ENCODE results near the gene FBXO31. TPM values are rescaled to one million over a fixed set of nuclear protein-coding genes. Genes with fewer than 3 reads are reported as not detected.

The FBXO31 gene
- total RNA-seq, 1 donor from 2014 or later, result 21.6 TPM

- H3K4me1 Mint-ChIP-seq (ENCODE audit: low read depth), result no peaks in the 10 kb centered on the region
- no peak for DNase-seq (ENCODE audit: low spot score, unreplicated experiment)
- H3K27ac Mint-ChIP-seq, result no peak overlapping the region
- H3K36me3 Mint-ChIP-seq (ENCODE audit: insufficient read depth), result peaks cover 8% of the 10 kb centered on the region
- no peaks in the 10 kb centered on the region for H3K27me3 Mint-ChIP-seq
- TF ChIP-seq, protein P1, sequence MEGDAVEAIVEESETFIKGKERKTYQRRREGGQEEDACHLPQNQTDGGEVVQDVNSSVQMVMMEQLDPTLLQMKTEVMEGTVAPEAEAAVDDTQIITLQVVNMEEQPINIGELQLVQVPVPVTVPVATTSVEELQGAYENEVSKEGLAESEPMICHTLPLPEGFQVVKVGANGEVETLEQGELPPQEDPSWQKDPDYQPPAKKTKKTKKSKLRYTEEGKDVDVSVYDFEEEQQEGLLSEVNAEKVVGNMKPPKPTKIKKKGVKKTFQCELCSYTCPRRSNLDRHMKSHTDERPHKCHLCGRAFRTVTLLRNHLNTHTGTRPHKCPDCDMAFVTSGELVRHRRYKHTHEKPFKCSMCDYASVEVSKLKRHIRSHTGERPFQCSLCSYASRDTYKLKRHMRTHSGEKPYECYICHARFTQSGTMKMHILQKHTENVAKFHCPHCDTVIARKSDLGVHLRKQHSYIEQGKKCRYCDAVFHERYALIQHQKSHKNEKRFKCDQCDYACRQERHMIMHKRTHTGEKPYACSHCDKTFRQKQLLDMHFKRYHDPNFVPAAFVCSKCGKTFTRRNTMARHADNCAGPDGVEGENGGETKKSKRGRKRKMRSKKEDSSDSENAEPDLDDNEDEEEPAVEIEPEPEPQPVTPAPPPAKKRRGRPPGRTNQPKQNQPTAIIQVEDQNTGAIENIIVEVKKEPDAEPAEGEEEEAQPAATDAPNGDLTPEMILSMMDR (IDR thresholded peaks at IDR 0.05; ENCODE audit: unreplicated experiment), result no peak
- no peak overlapping the region for H3K4me3 Mint-ChIP-seq (ENCODE audit: low read depth)
- H3K9me3 Mint-ChIP-seq (ENCODE audit: low read depth), result no peaks in the 10 kb centered on the region
Observed at GRCh38 chr16:87338155-87338765, 45.3 kb downstream of the FBXO31 start.

- TF ChIP-seq, protein P1 (IDR thresholded peaks at IDR 0.05; ENCODE audit: unreplicated experiment), result no peak
- H3K27me3 Mint-ChIP-seq, result no peaks in the 10 kb centered on the region
- H3K4me3 Mint-ChIP-seq (ENCODE audit: low read depth), result no peak overlapping the region
- peaks cover 6% of the 10 kb centered on the region for H3K36me3 Mint-ChIP-seq (ENCODE audit: insufficient read depth)
- DNase-seq (ENCODE audit: low spot score, unreplicated experiment), result no peak
- H3K9me3 Mint-ChIP-seq (ENCODE audit: low read depth), result no peaks in the 10 kb centered on the region
- H3K4me1 Mint-ChIP-seq (ENCODE audit: low read depth), result no peaks in the 10 kb centered on the region
- H3K27ac Mint-ChIP-seq, result no peak overlapping the region
Observed at GRCh38 chr16:87337262-87337771, 46.3 kb downstream of the FBXO31 start.

- H3K9me3 Mint-ChIP-seq (ENCODE audit: low read depth), result no peaks in the 10 kb centered on the region
- DNase-seq (ENCODE audit: low spot score, unreplicated experiment), result no peak
- no peak overlapping the region for H3K27ac Mint-ChIP-seq
- no peaks in the 10 kb centered on the region for H3K27me3 Mint-ChIP-seq
- TF ChIP-seq, protein P1 (IDR thresholded peaks at IDR 0.05; ENCODE audit: unreplicated experiment), result no peak
- H3K4me1 Mint-ChIP-seq (ENCODE audit: low read depth), result no peaks in the 10 kb centered on the region
- H3K36me3 Mint-ChIP-seq (ENCODE audit: insufficient read depth), result peaks cover 6% of the 10 kb centered on the region
- no peak overlapping the region for H3K4me3 Mint-ChIP-seq (ENCODE audit: low read depth)
Observed at GRCh38 chr16:87336434-87337240, 46.9 kb downstream of the FBXO31 start.

DNA sequence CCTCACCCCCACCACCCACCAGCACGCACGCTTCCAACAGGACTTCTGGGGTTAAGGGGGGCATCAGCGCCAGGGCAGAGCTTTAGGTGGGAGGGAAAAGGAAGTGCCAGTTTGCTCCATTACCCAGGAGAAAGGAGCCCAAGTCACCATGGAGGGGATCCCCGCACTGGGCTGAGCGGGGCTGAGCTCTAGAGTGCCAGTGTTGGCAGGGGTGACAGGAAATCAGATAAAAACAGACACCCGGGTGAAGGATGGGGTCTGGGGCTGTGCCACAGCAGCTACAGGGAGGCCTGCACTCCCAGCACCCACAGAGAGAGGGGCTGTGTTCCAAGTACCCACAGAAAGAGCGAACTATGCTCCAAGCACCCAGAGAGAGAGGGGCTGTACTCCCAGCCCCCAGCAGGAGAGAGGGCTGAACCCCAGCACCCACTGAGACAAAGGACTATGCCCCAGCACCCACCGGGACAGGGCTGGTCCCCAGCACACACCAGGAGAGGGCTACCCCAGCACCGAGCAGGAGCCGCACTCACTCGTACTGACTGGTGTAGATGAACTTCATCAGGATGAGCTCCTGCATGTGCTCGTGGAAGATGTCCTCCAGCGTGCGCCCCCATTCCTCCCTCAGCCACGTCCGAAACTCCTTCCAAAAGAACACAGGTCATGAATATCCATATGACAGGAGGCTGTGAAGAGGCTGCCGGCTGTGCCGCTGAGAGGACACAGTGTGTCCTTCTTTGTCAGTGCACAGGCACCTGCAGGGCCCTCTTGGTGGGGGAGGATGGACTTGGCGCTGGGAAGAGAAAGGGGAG is 47.7 kb downstream of the FBXO31 start:
- TF ChIP-seq, protein P1 (IDR thresholded peaks at IDR 0.05; ENCODE audit: unreplicated experiment), result no peak
- Mint-ChIP-seq H3K36me3 (ENCODE audit: insufficient read depth) (peaks cover 7% of the 10 kb centered on the region), H3K27me3 (no peaks in the 10 kb centered on the region), H3K4me1 (ENCODE audit: low read depth) (no peaks in the 10 kb centered on the region), H3K4me3 (ENCODE audit: low read depth) (no peak overlapping the region), H3K27ac (no peak overlapping the region), H3K9me3 (ENCODE audit: low read depth) (no peaks in the 10 kb centered on the region)
- DNase-seq (ENCODE audit: low spot score, unreplicated experiment), result no peak

All from progenitor cell of endocrine pancreas (in vitro differentiated cells).